HCT116 (cell line): Measurements from ENCODE around the gene BSND. TPM values are rescaled to one million over a fixed set of nuclear protein-coding genes. Genes with fewer than 3 reads are reported as not detected.
A peak's percentile ranks its signal among the peaks of the same experiment; 100 is the strongest.

ENCODE experiments used
- ATAC-seq: fragments of 200-7000 bp; cut with Tn5 transposase; 2 replicates; pipeline ENCODE4 v1.9.1; 2020; ENCODE audit warnings: mild to moderate bottlenecking, moderate library complexity
- BruUV-seq: library from RNA; stranded (reverse); fragments of 400-500 nt; replicated peaks from 2 replicates; lab custom pipeline; 2021; lab: Mats Ljungman, UMichigan
- CTCF ChIA-PET: fragments of 300-600 bp; sonication (Branson Sonifier 250); formaldehyde crosslinking; loops from one replicate; lab custom pipeline; 2021; ENCODE audit warnings: antibody characterized with exemption; lab: Charles Lee
- POLR2A ChIA-PET: fragments of 300-600, 350-600 bp; sonication (Branson Sonifier 250); formaldehyde crosslinking; loops from one replicate; lab custom pipeline; 2021; ENCODE audit warnings: antibody characterized with exemption; lab: Charles Lee
- RAD21 ChIA-PET, 2 experiments: fragments of 300-600 bp; sonication (Branson Sonifier 250); formaldehyde crosslinking; loops; one replicate each; lab custom pipeline; 2023; ENCODE audit warnings: low total read pairs in 2 of 2; ENCODE audit not compliant: uncharacterized antibody in 2 of 2, unreplicated experiment in 2 of 2, low non-redundant PET in 1 of 2; lab: Charles Lee
- DNase-seq: peaks from one replicate; pipeline ENCODE4 v3.0.0-alpha.2; 2010; ENCODE audit warnings: low read depth, low spot score
- H2AFZ ChIP-seq: fragments of 200-600 bp; shearing (Covaris generic), sonication (generic); 2 replicates; pipeline ENCODE4 v1.6.1; 2017; ENCODE audit warnings: low read depth, mixed run types, mixed read lengths, antibody characterized with exemption, low read length; ENCODE audit not compliant: poor library complexity, severe bottlenecking
- H3K27ac ChIP-seq: 2 replicates; pipeline ENCODE4 v1.5.1; 2012; ENCODE audit warnings: low read depth, low read length
- H3K27me3 ChIP-seq: fragments of 200-600 bp; sonication (generic); 2 replicates; pipeline ENCODE4 v1.6.1; 2016; ENCODE audit warnings: mixed run types, low read length, mixed read lengths; ENCODE audit not compliant: insufficient read depth
- H3K36me3 ChIP-seq, 2 experiments: fragments of 200-500 bp in 1 of 2; fragments of 200-600 bp in 1 of 2; sonication (Bioruptor generic) in 1 of 2; sonication (generic) in 1 of 2; 2 replicates each; pipeline versions ENCODE4 v1.5.1 to v1.6.1; 2014 to 2016; ENCODE audit warnings: low read length in 2 of 2, inconsistent platforms in 1 of 2, mixed read lengths in 1 of 2, mixed run types in 1 of 2; ENCODE audit not compliant: insufficient read depth in 2 of 2, control insufficient read depth in 1 of 2
- H3K4me1 ChIP-seq, 2 experiments: fragments of 200-600 bp in 1 of 2; sonication (generic) in 1 of 2; 2 replicates each; pipeline versions ENCODE4 v1.5.1 to v1.6.1; 2012 to 2017; ENCODE audit warnings: low read length in 2 of 2, inconsistent platforms in 1 of 2, mild to moderate bottlenecking in 1 of 2, mixed read lengths in 1 of 2, mixed run types in 1 of 2, moderate library complexity in 1 of 2; ENCODE audit not compliant: insufficient read depth in 2 of 2, control insufficient read depth in 1 of 2
- H3K4me2 ChIP-seq: fragments of 200-600 bp; sonication (generic); 2 replicates; pipeline ENCODE4 v1.6.1; 2017; ENCODE audit warnings: mixed run types, low read length, mixed read lengths
- H3K4me3 ChIP-seq, 2 experiments: fragments of 200-600 bp in 1 of 2; sonication (generic) in 1 of 2; replicated peaks in 1 of 2; 2 replicates each; pipeline ENCODE4 v1.5.1; 2011 to 2016; ENCODE audit warnings: low read length in 2 of 2, control low read depth in 1 of 2, low read depth in 1 of 2, mild to moderate bottlenecking in 1 of 2, mixed read lengths in 1 of 2, mixed run types in 1 of 2
- H3K79me2 ChIP-seq: fragments of 200-600 bp; sonication (generic); 2 replicates; pipeline ENCODE4 v1.6.1; 2017; ENCODE audit warnings: mild to moderate bottlenecking, mixed run types, low read length, moderate library complexity, mixed read lengths; ENCODE audit not compliant: insufficient read depth
- H3K9ac ChIP-seq: fragments of 200-600 bp; sonication (generic); 2 replicates; pipeline ENCODE4 v1.6.1; 2016; ENCODE audit warnings: low read length, mixed read lengths
- H3K9me2 ChIP-seq: fragments of 200-600 bp; sonication (generic), shearing (Covaris generic); 2 replicates; pipeline ENCODE4 v1.6.1; 2017; ENCODE audit warnings: mixed run types, mild to moderate bottlenecking, moderate library complexity; ENCODE audit not compliant: insufficient read depth
- H3K9me3 ChIP-seq, 2 experiments: fragments of 200-500 bp in 1 of 2; fragments of 200-600 bp in 1 of 2; sonication (Bioruptor generic) in 1 of 2; sonication (generic) in 1 of 2; 2 replicates each; pipeline ENCODE4 v1.6.1; 2014 to 2017; ENCODE audit warnings: low read length in 2 of 2, mixed read lengths in 2 of 2, inconsistent platforms in 1 of 2, low read depth in 1 of 2, mild to moderate bottlenecking in 1 of 2, mixed run types in 1 of 2, moderate library complexity in 1 of 2; ENCODE audit not compliant: control insufficient read depth in 1 of 2, insufficient read depth in 1 of 2
- H4K20me1 ChIP-seq: fragments of 200-600 bp; sonication (generic), shearing (Covaris generic); 2 replicates; pipeline ENCODE4 v1.6.1; 2017; ENCODE audit warnings: mixed run types, mild to moderate bottlenecking, moderate library complexity; ENCODE audit not compliant: insufficient read depth
- ATF3 ChIP-seq: IDR thresholded peaks from 2 replicates; pipeline ENCODE4 v1.6.1; 2012
- CEBPB ChIP-seq: IDR thresholded peaks from 2 replicates; pipeline ENCODE4 v1.6.1; 2012; ENCODE audit warnings: low read depth
- EGR1 ChIP-seq: IDR thresholded peaks from 2 replicates; pipeline ENCODE4 v1.6.1; 2012; ENCODE audit warnings: low read depth
- ELF1 ChIP-seq: IDR thresholded peaks from 2 replicates; pipeline ENCODE4 v1.6.1; 2012; ENCODE audit warnings: low read depth, borderline replicate concordance
- EZH2 ChIP-seq: fragments of 200-600 bp; sonication (generic); IDR thresholded peaks from 2 replicates; pipeline ENCODE4 v1.6.1; 2017; ENCODE audit warnings: antibody characterized with exemption, mixed run types
- FOSL1 ChIP-seq: IDR thresholded peaks from 2 replicates; pipeline ENCODE4 v1.6.1; 2012; ENCODE audit warnings: low read depth
- MAX ChIP-seq: IDR thresholded peaks from 2 replicates; pipeline ENCODE4 v1.6.1; 2012
- POLR2A ChIP-seq: IDR thresholded peaks from 2 replicates; pipeline ENCODE4 v1.7.0; 2011; ENCODE audit warnings: borderline replicate concordance; ENCODE audit not compliant: insufficient read depth, insufficient read length; ENCODE audit errors: extremely low read depth
- POLR2AphosphoS5 ChIP-seq: IDR thresholded peaks from 2 replicates; pipeline ENCODE4 v1.6.1; 2011; ENCODE audit warnings: mild to moderate bottlenecking, low read depth, low read length, moderate library complexity
- SIN3A ChIP-seq: IDR thresholded peaks from 2 replicates; pipeline ENCODE4 v1.6.1; 2012; ENCODE audit warnings: low read depth
- TCF7L2 ChIP-seq: IDR thresholded peaks from 2 replicates; pipeline ENCODE4 v1.7.0; 2011; ENCODE audit warnings: borderline replicate concordance, inconsistent platforms; ENCODE audit not compliant: insufficient read depth, insufficient read length; ENCODE audit errors: extremely low read depth
- YY1 ChIP-seq: IDR thresholded peaks from 2 replicates; pipeline ENCODE4 v1.6.1; 2011; ENCODE audit warnings: low read length, low read depth, moderate library complexity, mild to moderate bottlenecking; ENCODE audit not compliant: insufficient replicate concordance; ENCODE audit errors: extremely low read depth
- ZBTB33 ChIP-seq: IDR thresholded peaks from 2 replicates; pipeline ENCODE4 v1.6.1; 2011; ENCODE audit warnings: mild to moderate bottlenecking, low read length, moderate library complexity; ENCODE audit not compliant: insufficient replicate concordance; ENCODE audit errors: extremely low read depth
- ZNF274 ChIP-seq: fragments of 200-500 bp; sonication (Bioruptor generic); IDR thresholded peaks from 2 replicates; pipeline ENCODE4 v1.6.1; 2014; ENCODE audit warnings: mild to moderate bottlenecking, low read depth, low read length, inconsistent platforms
- intact Hi-C: fragments of 100-400 bp; cut with micrococcal nuclease; formaldehyde crosslinking; loops from 2 replicates; pipeline ENCODE4 v1.10.0; 2022
- total RNA-seq: library from RNA; stranded (reverse); gene quantifications from one replicate; pipeline ENCODE4 v1.2.1, GENCODE V29; 2021; ENCODE audit not compliant: unreplicated experiment

The BSND gene
- total RNA-seq, 1 experiment from 2014 or later, result not detected

- no peak for ATAC-seq
- TF ChIP-seq ZBTB33 (no peak), TCF7L2 (no peak), YY1 (no peak)
- Histone ChIP-seq H3K27ac (no peak overlapping the region), H2AFZ (no peak overlapping the region), H3K4me2 (peak overlapping the region; percentile 38; the same call in 1 of the 2 replicates), H3K36me3 (no peaks in the 10 kb centered on the region), H4K20me1 (no peaks in the 10 kb centered on the region), H3K9me3 (no peaks in the 10 kb centered on the region), H3K79me2 (no peaks in the 10 kb centered on the region), H3K9ac (no peak overlapping the region), H3K9me2 (no peaks in the 10 kb centered on the region), H3K4me3 (no peak overlapping the region), H3K27me3 (no peaks in the 10 kb centered on the region), H3K4me1 (peaks cover 0 to 8% of the 10 kb centered on the region in 2 experiments; a peak in 1 of 4 replicates)
- ChIA-PET RAD21 (interaction anchor here (1.3 to 2.9 kb wide), 6 partner anchors 26 to 51 kb away, joined by 3 to 25 read pairs (median 9); no protein-coding TSS in a partner anchor), CTCF (interaction anchor here (1.1 to 5.8 kb wide), 6 partner anchors 14 to 50 kb away, joined by 3 to 85 read pairs (median 6); no protein-coding TSS in a partner anchor), POLR2A (interaction anchor here (1.1 kb wide), 1 partner anchor 51 kb away, joined by 3 read pairs; no protein-coding TSS in a partner anchor)
- no peak for DNase-seq
- no TSS peak for BruUV-seq
- intact Hi-C loops, result loop anchor here (1.0 kb wide), 3 partner anchors 46 to 324 kb away; no protein-coding TSS in a partner anchor
These were observed 2.9 kb upstream of the BSND start for GRCh38 chr1:54995835-54996234.

- no TSS peak for BruUV-seq
- RAD21 ChIA-PET, result interaction anchor here (1.3 to 2.9 kb wide), 6 partner anchors 26 to 51 kb away, joined by 3 to 25 read pairs (median 9); no protein-coding TSS in a partner anchor
- intact Hi-C loops, result loop anchor here (1.0 kb wide), 3 partner anchors 46 to 324 kb away; no protein-coding TSS in a partner anchor
- H3K4me2 ChIP-seq, result peak overlapping the region; percentile 38
- H3K4me3 ChIP-seq, result no peak overlapping the region
- no peaks in the 10 kb centered on the region for H3K27me3 ChIP-seq
- H2AFZ ChIP-seq, result peak overlapping the region; percentile 89
- DNase-seq (peak; percentile 58), ATAC-seq (peak; percentile 98)
- peaks cover 0 to 8% of the 10 kb centered on the region in 2 experiments; a peak in 1 of 4 replicates for H3K4me1 ChIP-seq
- no peaks in the 10 kb centered on the region for H3K36me3 ChIP-seq
- H3K9me3 ChIP-seq, result no peaks in the 10 kb centered on the region
- H4K20me1 ChIP-seq, result no peaks in the 10 kb centered on the region
- POLR2A ChIA-PET, result no interaction called here
- H3K9me2 ChIP-seq, result no peaks in the 10 kb centered on the region
- CTCF ChIA-PET, result interaction anchor here (0.8 to 5.8 kb wide), 8 partner anchors 9 to 53 kb away, joined by 3 to 85 read pairs (median 4); no protein-coding TSS in a partner anchor
- no peak overlapping the region for H3K9ac ChIP-seq
- H3K27ac ChIP-seq, result no peak overlapping the region
- H3K79me2 ChIP-seq, result no peaks in the 10 kb centered on the region
- TF ChIP-seq POLR2A (no peak), ZNF274 (no peak), EZH2 (no peak), TCF7L2 (no peak), FOSL1 (no peak), SIN3A (no peak), CEBPB (no peak), EGR1 (no peak), ELF1 (no peak), ATF3 (no peak), POLR2AphosphoS5 (no peak), MAX (peak; percentile 86)
These were observed 2.3 kb upstream of the BSND start for GRCh38 chr1:54996359-54996868.
